OCI-LY3 (cell line): ENCODE results near the gene LGR4.

Experiments
- H2AFZ ChIP-seq: fragments of 200-600, 300-600 bp; shearing (Covaris generic); 2 replicates; pipeline ENCODE4 v1.6.0; 2014; ENCODE audit warnings: antibody characterized with exemption, low read depth, low read length
- H3K27ac ChIP-seq: fragments of 200-600, 300-600 bp; sonication (generic); 2 replicates; pipeline ENCODE4 v1.5.1; 2014; ENCODE audit warnings: mild to moderate bottlenecking, low read length, moderate library complexity, mixed read lengths
- H3K27me3 ChIP-seq: fragments of 200-600, 300-600 bp; sonication (generic); 2 replicates; pipeline ENCODE4 v1.6.1; 2014; ENCODE audit warnings: low read depth, low read length, mixed read lengths
- H3K36me3 ChIP-seq: fragments of 200-600, 300-600 bp; sonication (generic); replicated peaks from 2 replicates; pipeline ENCODE3; 2014; ENCODE audit warnings: low read depth, low read length, mixed read lengths
- H3K4me1 ChIP-seq: fragments of 300-600, 200-600 bp; sonication (generic); 2 replicates; pipeline ENCODE4 v1.6.1; 2014; ENCODE audit warnings: low read length, mixed read lengths
- H3K4me2 ChIP-seq: fragments of 200-600, 300-600 bp; sonication (generic); 2 replicates; pipeline ENCODE4 v1.6.1; 2014; ENCODE audit warnings: low read length, mixed read lengths
- H3K4me3 ChIP-seq: fragments of 300-600, 200-600 bp; sonication (generic); 2 replicates; pipeline ENCODE4 v1.5.1; 2014; ENCODE audit warnings: antibody characterized with exemption, mild to moderate bottlenecking, low read length, moderate library complexity
- H3K79me2 ChIP-seq: fragments of 300-600, 200-600 bp; shearing (Covaris generic); 2 replicates; pipeline ENCODE4 v1.6.1; 2014; ENCODE audit warnings: mild to moderate bottlenecking, low read length, mixed read lengths
- H3K9ac ChIP-seq: fragments of 300-600, 200-600 bp; shearing (Covaris generic); 2 replicates; pipeline ENCODE4 v1.6.0; 2014; ENCODE audit warnings: mild to moderate bottlenecking, low read length, moderate library complexity
- H3K9me3 ChIP-seq: fragments of 200-600, 300-600 bp; shearing (Covaris generic); 2 replicates; pipeline ENCODE4 v1.6.1; 2014; ENCODE audit warnings: low read length, mixed read lengths; ENCODE audit not compliant: insufficient read depth
- H4K20me1 ChIP-seq: fragments of 200-600, 300-600 bp; sonication (generic); 2 replicates; pipeline ENCODE4 v1.6.1; 2016; ENCODE audit warnings: low read length, mixed read lengths; ENCODE audit not compliant: insufficient read depth
- CTCF ChIP-seq: fragments of 200-600, 300-600 bp; sonication (generic); IDR thresholded peaks from 2 replicates; pipeline ENCODE4 v1.5.1; 2014; ENCODE audit warnings: antibody characterized with exemption, low read length, low read depth
- EZH2phosphoT487 ChIP-seq: fragments of 200-600 bp; shearing (Covaris generic); IDR thresholded peaks from 2 replicates; pipeline ENCODE4 v1.6.1; 2018; ENCODE audit warnings: antibody characterized with exemption, mixed run types, low read depth

Gene LGR4

GRCh38 chr11:27385245-27385644, 87.3 kb downstream of the LGR4 start:
- no peak for TF ChIP-seq CTCF
- no peak for TF ChIP-seq EZH2phosphoT487
- no peaks in the 10 kb centered on the region for H3K27me3 ChIP-seq
- no peaks in the 10 kb centered on the region for H4K20me1 ChIP-seq
- H3K4me3 ChIP-seq: no peak overlapping the region
- H3K36me3 ChIP-seq: no peaks in the 10 kb centered on the region
- no peaks in the 10 kb centered on the region for H3K9me3 ChIP-seq
- no peak overlapping the region for H2AFZ ChIP-seq
- no peaks in the 10 kb centered on the region for H3K79me2 ChIP-seq
- H3K4me2 ChIP-seq: no peak overlapping the region
- H3K9ac ChIP-seq: no peak overlapping the region
- H3K4me1 ChIP-seq: peaks cover 5% of the 10 kb centered on the region; the same call in 1 of the 2 replicates
- H3K27ac ChIP-seq: no peak overlapping the region

GRCh38 chr11:27384227-27384626, 88.4 kb downstream of the LGR4 start:
- no peaks in the 10 kb centered on the region for H3K79me2 ChIP-seq
- H3K4me2 ChIP-seq: no peak overlapping the region
- H3K27me3 ChIP-seq: no peaks in the 10 kb centered on the region
- no peak overlapping the region for H3K9ac ChIP-seq
- H2AFZ ChIP-seq: no peak overlapping the region
- H3K36me3 ChIP-seq: no peaks in the 10 kb centered on the region
- no peak overlapping the region for H3K4me3 ChIP-seq
- TF ChIP-seq CTCF: no peak
- TF ChIP-seq EZH2phosphoT487: no peak
- no peaks in the 10 kb centered on the region for H4K20me1 ChIP-seq
- no peak overlapping the region for H3K27ac ChIP-seq
- no peaks in the 10 kb centered on the region for H3K9me3 ChIP-seq
- H3K4me1 ChIP-seq: peaks cover 5% of the 10 kb centered on the region; the same call in 1 of the 2 replicates

- H3K27me3 ChIP-seq: no peaks in the 10 kb centered on the region
- TF ChIP-seq EZH2phosphoT487 (no peak), CTCF (no peak)
- H2AFZ ChIP-seq: no peak overlapping the region
- H3K9ac ChIP-seq: no peak overlapping the region
- H3K4me3 ChIP-seq: no peak overlapping the region
- H3K4me2 ChIP-seq: no peak overlapping the region
- H3K9me3 ChIP-seq: no peaks in the 10 kb centered on the region
- H3K4me1 ChIP-seq: no peaks in the 10 kb centered on the region
- no peaks in the 10 kb centered on the region for H3K36me3 ChIP-seq
- H3K27ac ChIP-seq: no peak overlapping the region
- H3K79me2 ChIP-seq: no peaks in the 10 kb centered on the region
- H4K20me1 ChIP-seq: no peaks in the 10 kb centered on the region
These were observed 88.9 kb downstream of the LGR4 start for GRCh38 chr11:27383645-27384044.

- no peak overlapping the region for H2AFZ ChIP-seq
- H3K27me3 ChIP-seq: no peaks in the 10 kb centered on the region
- H4K20me1 ChIP-seq: no peaks in the 10 kb centered on the region
- H3K36me3 ChIP-seq: no peaks in the 10 kb centered on the region
- H3K4me2 ChIP-seq: no peak overlapping the region
- H3K79me2 ChIP-seq: no peaks in the 10 kb centered on the region
- H3K9me3 ChIP-seq: no peaks in the 10 kb centered on the region
- no peak overlapping the region for H3K9ac ChIP-seq
- no peak overlapping the region for H3K27ac ChIP-seq
- TF ChIP-seq EZH2phosphoT487: no peak
- TF ChIP-seq CTCF: no peak
- H3K4me3 ChIP-seq: no peak overlapping the region
- no peaks in the 10 kb centered on the region for H3K4me1 ChIP-seq
These were observed 91.3 kb downstream of the LGR4 start for GRCh38 chr11:27381238-27381666.
